Neural progenitor cell (in vitro differentiated cells): ENCODE measurements around the gene G3BP2. TPM values are rescaled to one million over a fixed set of nuclear protein-coding genes. Genes with fewer than 3 reads are reported as not detected.

ENCODE experiments used
- DNase-seq: peaks from one replicate; pipeline ENCODE4 v3.0.0-alpha.2; 2016; ENCODE audit warnings: low spot score
- H2AFZ ChIP-seq: fragments of 200-600 bp; sonication (generic); replicated peaks from 2 replicates; pipeline ENCODE4 v1.6.1; 2016; ENCODE audit warnings: antibody characterized with exemption
- H3F3A ChIP-seq: fragments of 200-600 bp; sonication (generic); 2 replicates; pipeline ENCODE4 v1.6.1; 2016; ENCODE audit warnings: antibody characterized with exemption, low read depth
- H3K27ac ChIP-seq: fragments of 200-600 bp; sonication (generic); 2 replicates; pipeline ENCODE4 v1.5.1; 2016; ENCODE audit warnings: mild to moderate bottlenecking
- H3K27me3 ChIP-seq: fragments of 200-600 bp; sonication (generic); 2 replicates; pipeline ENCODE4 v1.6.1; 2016; ENCODE audit warnings: mild to moderate bottlenecking, moderate library complexity
- H3K36me3 ChIP-seq: fragments of 200-600 bp; sonication (generic); 2 replicates; pipeline ENCODE4 v1.5.1; 2016
- H3K4me1 ChIP-seq: fragments of 200-600 bp; sonication (generic); 2 replicates; pipeline ENCODE4 v1.6.1; 2016; ENCODE audit warnings: mixed run types
- H3K4me2 ChIP-seq: fragments of 200-600 bp; sonication (generic); 2 replicates; pipeline ENCODE4 v1.6.1; 2016
- H3K4me3 ChIP-seq: fragments of 200-600 bp; sonication (generic); 2 replicates; pipeline ENCODE4 v1.5.1; 2016
- H3K79me2 ChIP-seq: fragments of 200-600 bp; sonication (generic); 2 replicates; pipeline ENCODE4 v1.6.1; 2016; ENCODE audit warnings: low read depth
- H3K9ac ChIP-seq: fragments of 200-600 bp; sonication (generic); 2 replicates; pipeline ENCODE4 v1.6.1; 2016
- H3K9me3 ChIP-seq: fragments of 200-600 bp; sonication (generic); 2 replicates; pipeline ENCODE4 v1.5.1; 2016; ENCODE audit warnings: low read depth
- H4K20me1 ChIP-seq: fragments of 200-600 bp; sonication (generic); 2 replicates; pipeline ENCODE4 v1.6.1; 2016; ENCODE audit warnings: low read depth
- H3K27ac Mint-ChIP-seq: 3 replicates; pipeline ENCODE4 v1.8.0; 2021; ENCODE audit warnings: mixed read lengths
- H3K27me3 Mint-ChIP-seq: 2 replicates; pipeline ENCODE4 v1.8.0; 2022; ENCODE audit warnings: low read depth, mild to moderate bottlenecking, inconsistent platforms, moderate library complexity, mixed read lengths; ENCODE audit not compliant: insufficient read depth
- H3K36me3 Mint-ChIP-seq: 3 replicates; pipeline ENCODE4 v1.8.0; 2021; ENCODE audit warnings: mixed read lengths
- H3K4me1 Mint-ChIP-seq: 3 replicates; pipeline ENCODE4 v1.8.0; 2021; ENCODE audit warnings: mixed read lengths
- H3K4me3 Mint-ChIP-seq: 3 replicates; pipeline ENCODE4 v1.8.0; 2021; ENCODE audit warnings: mild to moderate bottlenecking, moderate library complexity, mixed read lengths
- H3K9me3 Mint-ChIP-seq: 3 replicates; pipeline ENCODE4 v1.8.0; 2020; ENCODE audit warnings: mixed read lengths
- CTCF ChIP-seq: fragments of 200-600 bp; sonication (generic); IDR thresholded peaks from 2 replicates; pipeline ENCODE4 v1.5.1; 2017; ENCODE audit warnings: antibody characterized with exemption, mild to moderate bottlenecking
- EZH2 ChIP-seq: fragments of 200-600 bp; sonication (generic); IDR thresholded peaks from 2 replicates; pipeline ENCODE4 v1.6.1; 2017; ENCODE audit warnings: antibody characterized with exemption, mild to moderate bottlenecking, moderate library complexity
- EZH2phosphoT487 ChIP-seq: fragments of 200-600 bp; sonication (generic); IDR thresholded peaks from 2 replicates; pipeline ENCODE4 v1.6.1; 2017; ENCODE audit warnings: antibody characterized with exemption
- total RNA-seq: library from RNA; depleted of rRNA; stranded (reverse); fragments of >200 nt; gene quantifications from 2 replicates; pipeline ENCODE4 v1.2.3, GENCODE V29; 2015; ENCODE audit warnings: low replicate concordance

Gene G3BP2
- total RNA-seq, 1 donor from 2014 or later = 241 TPM

- no peaks in the 10 kb centered on the region for H4K20me1 ChIP-seq
- H3K27me3 Mint-ChIP-seq = no peaks in the 10 kb centered on the region
These were observed 13.1 kb upstream of the G3BP2 start for GRCh38 chr4:75686346-75686745.

GRCh38 chr4:75685546-75686189, 12.5 kb upstream of the G3BP2 start:
- DNase-seq = no peak
- H3K36me3 Mint-ChIP-seq = peaks cover 7% of the 10 kb centered on the region
- no peaks in the 10 kb centered on the region for H3K9me3 Mint-ChIP-seq
- TF ChIP-seq CTCF (no peak), EZH2phosphoT487 (no peak)
- H3K9ac ChIP-seq = no peak overlapping the region
- no peak overlapping the region for H3K4me3 ChIP-seq
- H3K36me3 ChIP-seq = no peaks in the 10 kb centered on the region
- H3K4me3 Mint-ChIP-seq = no peak overlapping the region
- no peak overlapping the region for H3K4me2 ChIP-seq
- no peaks in the 10 kb centered on the region for H3F3A ChIP-seq
- no peaks in the 10 kb centered on the region for H3K79me2 ChIP-seq
- H2AFZ ChIP-seq = no peak overlapping the region
- no peaks in the 10 kb centered on the region for H3K4me1 Mint-ChIP-seq
- no peak overlapping the region for H3K27ac ChIP-seq
- no peaks in the 10 kb centered on the region for H3K9me3 ChIP-seq
- no peaks in the 10 kb centered on the region for H3K4me1 ChIP-seq
- H3K27ac Mint-ChIP-seq = no peak overlapping the region
- H3K27me3 Mint-ChIP-seq = no peaks in the 10 kb centered on the region
- no peaks in the 10 kb centered on the region for H4K20me1 ChIP-seq
- no peaks in the 10 kb centered on the region for H3K27me3 ChIP-seq

More at GRCh38 chr4:75686346-75686745, 13.1 kb upstream of the G3BP2 start:
- Mint-ChIP-seq H3K4me1 (no peaks in the 10 kb centered on the region), H3K36me3 (peaks cover 7% of the 10 kb centered on the region), H3K9me3 (no peaks in the 10 kb centered on the region), H3K4me3 (no peak overlapping the region), H3K27ac (no peak overlapping the region)
- Histone ChIP-seq H3K4me1 (no peaks in the 10 kb centered on the region), H3K79me2 (no peaks in the 10 kb centered on the region), H3K27me3 (no peaks in the 10 kb centered on the region), H3K9me3 (no peaks in the 10 kb centered on the region), H3K27ac (no peak overlapping the region), H3F3A (no peaks in the 10 kb centered on the region), H3K4me2 (no peak overlapping the region), H2AFZ (no peak overlapping the region), H3K9ac (no peak overlapping the region), H3K36me3 (no peaks in the 10 kb centered on the region), H3K4me3 (no peak overlapping the region)
- DNase-seq = no peak
- TF ChIP-seq EZH2phosphoT487 (no peak), EZH2 (no peak), CTCF (no peak)

- Mint-ChIP-seq H3K27ac (no peak overlapping the region), H3K36me3 (peaks cover 7% of the 10 kb centered on the region), H3K4me3 (no peak overlapping the region), H3K9me3 (no peaks in the 10 kb centered on the region), H3K4me1 (no peaks in the 10 kb centered on the region), H3K27me3 (no peaks in the 10 kb centered on the region)
- Histone ChIP-seq H3K9ac (no peak overlapping the region), H3K4me2 (no peak overlapping the region), H3K27ac (no peak overlapping the region), H3K36me3 (no peaks in the 10 kb centered on the region), H3K9me3 (no peaks in the 10 kb centered on the region), H3K79me2 (peaks cover 4% of the 10 kb centered on the region), H3K4me3 (no peak overlapping the region), H4K20me1 (no peaks in the 10 kb centered on the region), H3F3A (no peaks in the 10 kb centered on the region), H2AFZ (no peak overlapping the region), H3K27me3 (no peaks in the 10 kb centered on the region), H3K4me1 (no peaks in the 10 kb centered on the region)
- no peak for TF ChIP-seq CTCF
- DNase-seq = no peak
These were observed 10.4 kb upstream of the G3BP2 start for GRCh38 chr4:75683482-75684155.
